ENCODE results near the gene ERP27.

ERP27 gene

GRCh38 chr12:14900521-14901227 is 37.7 kb downstream of the ERP27 start:
- no peak for DNase-seq

GRCh38 chr12:14896521-14897169 is 41.7 kb downstream of the ERP27 start:
- DNase-seq: no peak

GRCh38 chr12:14893506-14894250 is 44.7 kb downstream of the ERP27 start:
- no peak for DNase-seq

GRCh38 chr12:14892726-14893505 is 45.4 kb downstream of the ERP27 start:
- no peak for DNase-seq

- no peak for DNase-seq
These were observed 47.6 kb downstream of the ERP27 start for GRCh38 chr12:14890701-14891100.

- no peak for DNase-seq
These were observed 52.1 kb downstream of the ERP27 start for GRCh38 chr12:14886271-14886670.

- no peak for DNase-seq
These were observed 52.6 kb downstream of the ERP27 start, which contains the start of gene MGP for GRCh38 chr12:14885718-14886221. MGP (minus strand) TSS chr12:14885854; CDS start chr12:14885791, 63 bp downstream.

GRCh38 chr12:14884458-14884878 is 53.9 kb downstream of the ERP27 start:
- DNase-seq: peak; percentile 84

GRCh38 chr12:14883686-14884085 is 54.7 kb downstream of the ERP27 start:
- DNase-seq: no peak

GRCh38 chr12:14880890-14881453 is 57.4 kb downstream of the ERP27 start:
- DNase-seq: no peak

- DNase-seq: no peak
These were observed 59.0 kb downstream of the ERP27 start for GRCh38 chr12:14879222-14879933.

- no peak for DNase-seq
These were observed 59.8 kb downstream of the ERP27 start for GRCh38 chr12:14878488-14878887.

- DNase-seq: no peak
These were observed 61.5 kb downstream of the ERP27 start for GRCh38 chr12:14876833-14877232.

GRCh38 chr12:14874882-14875281 is 63.5 kb downstream of the ERP27 start:
- no peak for DNase-seq

- DNase-seq: no peak
These were observed 64.7 kb downstream of the ERP27 start for GRCh38 chr12:14873440-14874185.

- DNase-seq: no peak
These were observed 66.5 kb downstream of the ERP27 start for GRCh38 chr12:14871886-14872285.

- no peak for DNase-seq
These were observed 67.1 kb downstream of the ERP27 start for GRCh38 chr12:14871247-14871646.

- no peak for DNase-seq
These were observed 69.3 kb downstream of the ERP27 start for GRCh38 chr12:14868916-14869506.

Data from CD4-positive, alpha-beta T cell treated with Interleukin-21 for 1 hour (primary cell).